GM23248 (cell line): ENCODE data around the gene HMGN4.

Source experiments
- EZH2 ChIP-seq: fragments of 200-600 bp; sonication (generic); IDR thresholded peaks from 2 replicates; pipeline ENCODE4 v1.6.1; 2018; ENCODE audit warnings: antibody characterized with exemption, mild to moderate bottlenecking; ENCODE audit not compliant: insufficient read depth, poor library complexity, severe bottlenecking
- EZH2phosphoT487 ChIP-seq: fragments of 200-600 bp; sonication (generic); IDR thresholded peaks from 2 replicates; pipeline ENCODE4 v1.6.1; 2018; ENCODE audit warnings: antibody characterized with exemption, moderate library complexity, mild to moderate bottlenecking, low read depth; ENCODE audit not compliant: insufficient read depth

DNA sequence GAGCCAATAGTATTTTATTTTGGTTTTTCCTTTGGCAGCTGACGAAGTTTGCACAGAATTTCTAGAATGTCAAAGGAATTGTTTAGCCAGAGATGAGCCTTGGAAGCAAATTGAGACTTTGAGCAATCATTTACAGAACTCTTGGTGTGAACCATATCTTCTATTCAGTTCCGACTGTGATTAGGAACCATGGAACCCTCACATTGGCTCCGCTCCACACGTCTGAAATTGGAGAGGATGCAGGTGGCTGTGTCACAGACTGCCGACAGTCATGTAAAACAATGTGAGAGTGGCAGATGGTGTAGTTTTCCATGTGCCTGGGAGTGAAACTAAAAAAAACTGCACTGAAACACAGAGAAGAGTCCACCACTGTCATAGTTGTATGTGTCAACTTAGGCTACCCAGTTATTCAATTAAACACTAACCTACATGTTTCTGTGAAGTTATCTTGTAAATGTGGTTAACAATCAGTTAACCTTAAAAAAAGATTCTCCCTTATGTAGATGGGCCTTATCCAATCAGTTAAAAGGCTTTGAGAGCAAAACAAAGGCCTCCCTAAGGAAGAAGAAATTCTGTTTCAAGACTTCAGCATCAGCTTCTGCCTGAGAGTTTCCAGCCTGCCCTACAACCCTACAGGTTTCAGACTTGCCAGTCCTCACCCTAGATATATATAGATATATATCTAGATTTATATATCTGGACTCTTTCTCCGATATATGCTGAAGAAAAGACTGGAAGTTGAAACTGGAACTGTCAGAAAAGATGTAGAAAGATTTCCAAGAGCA lies 3.3 kb upstream of the HMGN4 start:
- TF ChIP-seq EZH2 = no peak
- TF ChIP-seq EZH2phosphoT487 = no peak
